GM12874 (cell line): ENCODE measurements around the gene HPD.

Source experiments
- TF ChIP-seq, protein P1 (sequence below): IDR thresholded peaks from 2 replicates; pipeline ENCODE4 v1.5.1; 2011; ENCODE audit warnings: low read depth, mild to moderate bottlenecking, control low read depth, low read length, moderate library complexity; ENCODE audit not compliant: insufficient read depth

HPD gene

DNA sequence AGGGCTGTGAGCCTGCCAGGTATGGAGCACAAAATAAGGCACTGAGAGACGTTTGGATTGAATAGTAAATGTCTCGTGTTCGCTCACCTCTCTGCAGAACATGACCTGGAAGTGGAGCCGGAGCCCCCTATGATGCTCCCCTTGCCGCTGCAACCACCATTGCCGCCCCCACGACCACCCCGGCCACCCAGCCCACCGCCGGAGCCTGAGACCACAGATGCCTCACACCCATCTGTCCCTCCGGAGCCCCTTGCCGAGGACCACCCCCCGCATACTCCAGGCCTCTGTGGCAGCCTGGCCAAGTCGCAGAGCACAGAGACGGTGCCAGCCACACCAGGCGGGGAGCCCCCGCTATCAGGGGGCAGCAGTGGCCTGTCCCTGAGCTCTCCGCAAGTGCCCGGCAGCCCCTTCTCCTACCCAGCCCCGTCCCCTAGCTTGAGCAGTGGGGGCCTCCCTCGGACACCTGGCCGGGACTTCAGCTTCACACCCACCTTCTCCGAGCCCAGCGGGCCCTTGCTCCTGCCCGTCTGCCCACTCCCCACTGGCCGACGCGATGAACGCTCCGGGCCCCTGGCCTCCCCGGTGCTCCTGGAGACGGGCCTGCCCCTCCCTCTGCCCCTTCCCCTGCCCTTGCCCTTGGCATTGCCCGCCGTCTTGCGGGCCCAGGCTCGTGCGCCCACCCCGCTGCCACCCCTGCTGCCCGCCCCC is 36.1 kb downstream of the HPD start:
- TF ChIP-seq, protein P1, sequence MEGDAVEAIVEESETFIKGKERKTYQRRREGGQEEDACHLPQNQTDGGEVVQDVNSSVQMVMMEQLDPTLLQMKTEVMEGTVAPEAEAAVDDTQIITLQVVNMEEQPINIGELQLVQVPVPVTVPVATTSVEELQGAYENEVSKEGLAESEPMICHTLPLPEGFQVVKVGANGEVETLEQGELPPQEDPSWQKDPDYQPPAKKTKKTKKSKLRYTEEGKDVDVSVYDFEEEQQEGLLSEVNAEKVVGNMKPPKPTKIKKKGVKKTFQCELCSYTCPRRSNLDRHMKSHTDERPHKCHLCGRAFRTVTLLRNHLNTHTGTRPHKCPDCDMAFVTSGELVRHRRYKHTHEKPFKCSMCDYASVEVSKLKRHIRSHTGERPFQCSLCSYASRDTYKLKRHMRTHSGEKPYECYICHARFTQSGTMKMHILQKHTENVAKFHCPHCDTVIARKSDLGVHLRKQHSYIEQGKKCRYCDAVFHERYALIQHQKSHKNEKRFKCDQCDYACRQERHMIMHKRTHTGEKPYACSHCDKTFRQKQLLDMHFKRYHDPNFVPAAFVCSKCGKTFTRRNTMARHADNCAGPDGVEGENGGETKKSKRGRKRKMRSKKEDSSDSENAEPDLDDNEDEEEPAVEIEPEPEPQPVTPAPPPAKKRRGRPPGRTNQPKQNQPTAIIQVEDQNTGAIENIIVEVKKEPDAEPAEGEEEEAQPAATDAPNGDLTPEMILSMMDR, result no peak

DNA sequence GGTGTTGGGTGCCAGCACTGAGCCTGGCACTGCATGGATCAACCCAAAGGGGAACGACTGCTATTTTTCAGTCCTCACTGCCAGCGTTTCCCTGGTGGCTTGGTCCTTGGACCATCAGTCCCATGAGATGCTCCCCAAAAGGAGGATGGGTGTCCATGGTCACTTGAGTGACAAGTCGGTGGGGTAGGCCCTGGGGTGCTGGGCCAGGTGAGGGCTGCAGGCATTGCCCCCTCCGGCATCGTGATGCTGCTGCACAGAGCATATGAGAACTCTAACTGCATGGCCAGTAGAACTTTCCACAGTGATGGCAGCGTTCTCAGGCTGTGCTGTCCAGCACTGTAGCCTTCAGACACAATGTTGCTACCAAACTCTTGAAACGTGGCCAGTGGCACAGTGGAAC is 38.6 kb downstream of the HPD start:
- TF ChIP-seq, protein P1, result no peak

DNA sequence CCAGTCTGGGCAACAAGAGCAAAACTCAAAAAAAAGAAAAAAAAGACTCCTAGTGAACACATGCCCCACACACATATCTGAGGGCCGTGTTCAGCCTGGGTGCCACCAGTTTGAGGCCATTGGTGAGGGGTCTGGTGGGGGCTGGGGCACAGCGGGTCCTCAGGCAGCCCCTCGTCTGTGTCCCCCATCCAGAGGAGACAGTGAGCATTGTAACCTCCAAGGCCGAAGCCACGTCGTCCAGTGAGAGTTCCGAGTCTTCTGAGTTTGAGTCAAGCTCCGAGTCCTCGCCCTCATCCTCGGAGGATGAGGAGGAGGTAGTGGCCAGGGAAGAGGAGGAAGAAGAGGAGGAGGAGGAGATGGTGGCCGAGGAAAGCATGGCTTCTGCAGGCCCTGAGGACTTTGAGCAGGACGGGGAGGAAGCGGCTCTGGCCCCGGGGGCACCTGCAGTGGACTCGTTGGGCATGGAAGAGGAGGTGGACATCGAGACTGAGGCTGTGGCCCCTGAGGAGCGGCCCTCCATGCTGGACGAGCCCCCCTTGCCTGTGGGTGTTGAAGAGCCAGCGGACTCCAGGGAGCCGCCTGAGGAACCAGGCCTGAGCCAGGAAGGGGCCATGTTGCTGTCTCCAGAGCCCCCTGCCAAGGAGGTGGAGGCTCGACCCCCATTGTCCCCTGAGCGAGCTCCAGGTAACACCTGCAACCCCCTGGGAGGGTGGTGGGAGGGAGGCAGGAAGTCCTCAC is 39.3 kb downstream of the HPD start:
- TF ChIP-seq, protein P1, result no peak

DNA sequence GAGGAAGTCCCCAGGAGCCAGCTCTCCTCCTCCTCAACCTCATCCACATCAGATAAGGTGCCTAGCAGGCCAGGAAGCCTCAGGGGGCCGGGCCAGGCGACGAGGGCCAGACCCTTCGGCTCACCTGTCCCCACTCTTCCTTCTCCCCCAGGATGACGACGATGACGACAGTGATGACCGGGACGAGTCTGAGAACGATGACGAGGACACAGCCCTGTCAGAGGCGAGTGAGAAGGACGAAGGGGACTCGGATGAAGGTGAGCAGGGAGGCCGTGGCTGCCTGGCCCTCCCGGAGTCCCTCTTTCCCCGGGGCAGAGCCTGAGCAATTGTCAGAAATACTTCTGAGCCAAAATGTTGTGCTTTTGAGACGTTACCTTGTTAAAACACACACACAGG is 41.0 kb downstream of the HPD start:
- TF ChIP-seq, protein P1, result no peak

DNA sequence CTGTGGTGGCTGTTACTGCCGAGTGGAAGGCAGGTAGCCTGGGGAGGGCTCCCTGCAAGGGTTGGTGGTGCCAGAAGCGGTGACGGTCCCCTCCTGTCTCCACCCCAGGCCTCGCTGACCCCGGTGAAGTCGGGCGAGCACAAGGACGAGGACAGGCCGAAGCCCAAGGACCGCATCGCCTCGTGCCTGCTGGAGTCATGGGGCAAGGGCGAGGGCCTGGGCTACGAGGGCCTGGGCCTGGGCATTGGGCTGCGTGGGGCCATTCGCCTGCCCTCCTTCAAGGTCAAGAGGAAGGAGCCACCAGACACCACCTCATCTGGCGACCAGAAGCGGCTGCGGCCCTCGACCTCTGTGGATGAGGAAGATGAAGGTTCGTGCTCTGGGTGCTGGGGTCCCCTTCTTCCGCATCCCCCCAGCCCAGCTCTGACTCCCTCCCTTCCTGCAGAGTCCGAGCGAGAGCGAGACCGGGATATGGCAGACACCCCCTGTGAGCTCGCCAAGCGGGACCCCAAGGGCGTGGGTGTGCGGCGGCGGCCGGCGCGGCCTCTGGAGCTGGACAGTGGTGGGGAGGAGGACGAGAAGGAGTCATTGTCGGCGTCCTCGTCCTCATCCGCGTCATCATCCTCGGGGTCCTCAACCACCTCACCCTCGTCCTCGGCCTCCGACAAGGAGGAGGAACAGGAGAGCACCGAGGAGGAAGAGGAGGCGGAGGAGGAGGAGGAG is 41.6 kb downstream of the HPD start:
- TF ChIP-seq, protein P1, result no peak

DNA sequence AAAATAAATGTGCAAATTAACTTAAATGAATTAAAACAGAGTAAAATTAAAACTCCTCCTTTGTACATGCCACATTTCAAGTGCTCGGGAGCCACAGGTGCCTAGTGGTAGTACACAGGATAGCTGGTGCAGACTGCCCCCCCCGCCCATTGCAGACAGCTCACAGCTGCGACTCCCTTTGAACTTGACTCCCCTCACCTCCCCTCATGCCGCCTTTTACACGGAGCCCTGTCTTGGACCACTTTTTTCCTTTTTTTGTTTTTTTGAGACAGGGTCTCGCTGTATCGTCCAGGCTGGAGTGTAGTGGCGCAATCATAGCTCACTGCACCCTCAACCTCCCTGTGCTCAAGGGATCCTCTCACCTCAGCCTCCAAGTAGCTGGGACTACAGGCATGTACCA is 43.4 kb downstream of the HPD start:
- TF ChIP-seq, protein P1, result no peak

DNA sequence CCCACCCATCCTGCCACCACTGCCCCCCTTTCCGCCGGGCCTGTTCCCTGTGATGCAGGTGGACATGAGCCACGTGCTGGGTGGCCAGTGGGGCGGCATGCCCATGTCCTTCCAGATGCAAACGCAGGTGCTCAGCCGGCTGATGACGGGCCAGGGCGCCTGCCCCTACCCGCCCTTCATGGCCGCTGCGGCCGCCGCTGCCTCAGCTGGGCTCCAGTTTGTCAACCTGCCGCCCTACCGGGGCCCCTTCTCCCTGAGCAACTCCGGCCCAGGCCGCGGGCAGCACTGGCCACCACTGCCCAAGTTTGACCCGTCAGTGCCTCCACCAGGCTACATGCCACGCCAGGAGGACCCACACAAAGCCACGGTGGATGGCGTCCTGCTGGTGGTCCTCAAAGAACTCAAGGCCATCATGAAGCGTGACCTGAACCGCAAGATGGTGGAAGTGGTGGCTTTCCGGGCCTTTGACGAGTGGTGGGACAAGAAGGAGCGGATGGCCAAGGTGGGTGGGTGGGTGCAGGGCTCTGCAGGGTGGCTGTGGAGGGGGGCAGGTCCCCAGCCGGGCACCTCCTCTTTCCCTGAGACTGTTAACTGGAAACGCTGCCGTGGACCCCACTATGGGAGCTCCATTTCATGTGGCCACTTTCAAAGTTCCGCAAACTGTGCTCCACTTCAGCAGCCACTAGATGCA is 44.1 kb downstream of the HPD start:
- TF ChIP-seq, protein P1, result no peak
